ENCODE measurements around the gene ZNF598.

Gene ZNF598

GRCh38 chr16:1989209-1990100 lies 20.2 kb downstream of the ZNF598 start, which contains the start of gene SYNGR3:
Gene SYNGR3, plus strand, starts transcription at chr16:1989970. Its CDS starts 133 bp downstream, at chr16:1990103.
- no peak for TF ChIP-seq CTCF (IDR thresholded peaks at IDR 0.05; ENCODE audit: unreplicated experiment in 3 of 3)
- peak within 1 kb of the TSS; percentile 75 to 79 (median 76) for H3K4me3 Mint-ChIP-seq
- H3K27ac Mint-ChIP-seq, result peak within 1 kb of the TSS in 1 of 3 experiments; percentile 71
- H3K27me3 Mint-ChIP-seq (ENCODE audit: low read depth), result peaks cover 62% of the 10 kb centered on the region
- no peaks in the 10 kb centered on the region for H3K9me3 Mint-ChIP-seq
- peaks cover 13% of the 10 kb centered on the region for H3K36me3 Mint-ChIP-seq (ENCODE audit: low read depth)
- H3K4me1 Mint-ChIP-seq, result peaks cover 15% of the 10 kb centered on the region

DNA sequence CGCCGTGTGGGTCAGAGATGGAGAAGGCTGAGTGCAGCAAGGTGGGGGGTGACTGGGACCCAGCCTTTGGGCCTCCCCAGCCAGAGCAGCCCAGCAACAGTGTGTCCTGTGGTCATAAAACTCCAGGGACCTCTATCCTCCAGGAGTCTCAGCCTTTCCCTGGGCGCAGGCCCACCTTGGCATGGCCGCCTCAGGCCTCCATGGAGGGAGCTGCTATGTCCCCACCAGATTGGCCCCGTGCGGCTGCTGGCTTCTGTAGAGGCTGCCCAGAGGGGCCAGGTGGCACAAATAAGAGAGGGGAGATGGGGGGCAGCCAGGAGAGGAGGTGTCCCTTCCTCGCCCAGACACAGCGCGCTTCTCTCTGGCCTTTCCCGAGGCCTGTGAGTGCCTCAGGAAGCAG lies 22.4 kb downstream of the ZNF598 start:
- peaks cover 60% of the 10 kb centered on the region for H3K27me3 Mint-ChIP-seq (ENCODE audit: low read depth)
- H3K4me3 Mint-ChIP-seq, result peak overlapping the region in 2 of 3 experiments; percentile 41 to 64
- H3K36me3 Mint-ChIP-seq (ENCODE audit: low read depth), result peaks cover 13% of the 10 kb centered on the region
- H3K4me1 Mint-ChIP-seq, result peaks cover 25% of the 10 kb centered on the region
- no peak for TF ChIP-seq CTCF (IDR thresholded peaks at IDR 0.05; ENCODE audit: unreplicated experiment in 3 of 3)
- no peaks in the 10 kb centered on the region for H3K9me3 Mint-ChIP-seq
- no peak overlapping the region for H3K27ac Mint-ChIP-seq

DNA sequence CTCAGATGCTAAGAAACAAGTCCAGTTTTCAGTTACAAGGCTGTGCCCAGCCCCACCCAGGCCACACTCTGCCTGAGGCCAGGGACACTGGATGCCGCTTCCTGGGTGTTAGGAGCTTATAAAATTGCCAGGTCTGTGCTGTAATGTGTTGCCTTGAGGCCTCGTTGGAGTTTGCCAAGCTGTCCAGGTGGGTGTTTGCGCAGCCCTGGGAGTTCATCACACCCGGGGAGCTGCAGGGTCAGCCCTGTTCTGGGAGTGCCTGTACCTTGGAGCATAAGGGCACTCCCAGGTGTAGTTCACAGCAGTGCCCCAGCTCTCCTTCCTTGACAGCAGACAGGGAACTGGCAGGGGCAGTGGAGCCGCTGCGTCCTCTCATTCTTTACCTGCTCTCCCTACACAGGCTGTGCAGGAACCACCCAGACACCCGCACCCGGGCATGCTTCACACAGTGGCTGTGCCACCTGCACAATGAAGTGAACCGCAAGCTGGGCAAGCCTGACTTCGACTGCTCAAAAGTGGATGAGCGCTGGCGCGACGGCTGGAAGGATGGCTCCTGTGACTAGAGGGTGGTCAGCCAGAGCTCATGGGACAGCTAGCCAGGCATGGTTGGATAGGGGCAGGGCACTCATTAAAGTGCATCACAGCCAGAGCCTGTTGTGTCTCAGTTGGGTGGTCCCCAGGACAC lies 24.0 kb downstream of the ZNF598 start:
- Mint-ChIP-seq H3K27ac (peak overlapping the region in 1 of 3 experiments; percentile 88), H3K9me3 (no peaks in the 10 kb centered on the region), H3K27me3 (ENCODE audit: low read depth) (peaks cover 60% of the 10 kb centered on the region), H3K36me3 (ENCODE audit: low read depth) (peaks cover 13% of the 10 kb centered on the region), H3K4me1 (peaks cover 34% of the 10 kb centered on the region), H3K4me3 (peak overlapping the region; percentile 87 to 88 (median 87))
- TF ChIP-seq CTCF (IDR thresholded peaks at IDR 0.05; ENCODE audit: unreplicated experiment in 3 of 3), result no peak

GRCh38 chr16:1984347-1985225 lies 25.0 kb downstream of the ZNF598 start:
- no peak for TF ChIP-seq CTCF (IDR thresholded peaks at IDR 0.05; ENCODE audit: unreplicated experiment in 3 of 3)

DNA sequence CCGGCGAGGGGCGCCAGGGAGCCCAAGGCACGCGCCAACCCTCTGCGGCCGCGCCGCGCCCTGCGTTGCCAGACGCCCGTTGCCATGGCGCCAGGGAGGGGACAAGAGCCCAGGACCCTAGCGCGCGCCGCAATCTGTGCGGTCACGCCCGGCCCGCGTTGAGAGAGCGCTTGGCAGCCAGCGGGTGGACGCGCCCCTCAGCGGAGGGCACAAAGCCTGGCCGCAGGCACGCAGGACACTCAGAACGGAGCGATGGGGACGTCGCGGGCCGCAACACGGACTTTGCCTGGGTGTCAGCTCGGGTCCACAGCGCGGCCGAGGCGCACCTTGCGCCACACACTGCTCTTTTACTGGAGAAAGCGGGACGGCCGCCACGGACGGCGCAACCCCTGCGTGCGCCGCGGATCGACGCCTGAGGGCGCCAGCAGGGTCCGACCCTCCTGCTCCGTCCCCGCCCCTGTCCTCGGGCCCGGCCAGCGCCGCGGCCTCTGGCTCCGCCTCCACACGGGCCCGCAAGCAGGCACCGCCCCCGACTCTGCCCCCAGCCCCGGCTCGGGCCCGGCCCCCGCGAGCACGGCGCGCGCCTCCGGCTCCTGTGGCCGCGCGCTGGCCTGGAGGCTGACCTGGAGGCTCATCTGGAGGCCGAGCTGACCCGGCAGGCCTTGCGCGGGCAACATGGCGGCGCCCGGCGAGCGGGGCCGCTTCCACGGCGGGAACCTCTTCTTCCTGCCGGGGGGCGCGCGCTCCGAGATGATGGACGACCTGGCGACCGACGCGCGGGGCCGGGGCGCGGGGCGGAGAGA lies 25.9 kb downstream of the ZNF598 start, which contains the start of gene GFER:
Gene GFER (plus strand): TSS at position 650 of the 803 bp plus-strand sequence. CDS start 26 bp downstream, at position 676.
- Mint-ChIP-seq H3K4me3 (peak within 1 kb of the TSS; percentile 87 to 88 (median 87)), H3K36me3 (ENCODE audit: low read depth) (peaks cover 12% of the 10 kb centered on the region), H3K9me3 (no peaks in the 10 kb centered on the region), H3K27me3 (ENCODE audit: low read depth) (peaks cover 61% of the 10 kb centered on the region), H3K27ac (peak within 1 kb of the TSS; percentile 46 to 88 (median 57)), H3K4me1 (peaks cover 29% of the 10 kb centered on the region)
- peak; percentile 26 to 57 (median 44) for TF ChIP-seq CTCF (IDR thresholded peaks at IDR 0.05; ENCODE audit: unreplicated experiment in 3 of 3)

More at GRCh38 chr16:1984347-1985225, 25.0 kb downstream of the ZNF598 start:
- Mint-ChIP-seq H3K4me3 (peak overlapping the region; percentile 87 to 88 (median 87)), H3K27me3 (ENCODE audit: low read depth) (peaks cover 66% of the 10 kb centered on the region), H3K27ac (peak overlapping the region in 2 of 3 experiments; percentile 57 to 88), H3K36me3 (ENCODE audit: low read depth) (peaks cover 13% of the 10 kb centered on the region), H3K4me1 (peaks cover 34% of the 10 kb centered on the region), H3K9me3 (no peaks in the 10 kb centered on the region)

Data from nephron (organoid).